Osteoblast (primary cell): Measurements from ENCODE around the gene SP4. TPM values are rescaled to one million over a fixed set of nuclear protein-coding genes. Genes with fewer than 3 reads are reported as not detected.

Source experiments
- DNase-seq: peaks from one replicate; pipeline ENCODE4 v3.0.0; 2011; ENCODE audit warnings: low spot score, mixed read lengths; ENCODE audit not compliant: insufficient read length; ENCODE audit errors: missing footprints
- H2AFZ ChIP-seq: 2 replicates; pipeline ENCODE4 v1.6.0; 2011; ENCODE audit warnings: mild to moderate bottlenecking, low read length
- H3K27ac ChIP-seq: 2 replicates; pipeline ENCODE4 v1.5.1; 2011; ENCODE audit warnings: mild to moderate bottlenecking, low read depth, low read length, moderate library complexity
- H3K27me3 ChIP-seq: 2 replicates; pipeline ENCODE4 v1.6.0; 2012; ENCODE audit warnings: mild to moderate bottlenecking, control low read depth, inconsistent platforms, low read length, moderate library complexity; ENCODE audit not compliant: insufficient read depth
- H3K36me3 ChIP-seq: 2 replicates; pipeline ENCODE4 v1.5.1; 2011; ENCODE audit warnings: mild to moderate bottlenecking, low read length, control low read depth, moderate library complexity; ENCODE audit not compliant: insufficient read depth
- H3K4me1 ChIP-seq: 2 replicates; pipeline ENCODE4 v1.5.1; 2011; ENCODE audit warnings: mild to moderate bottlenecking, low read length, control low read depth, moderate library complexity; ENCODE audit not compliant: insufficient read depth
- H3K4me2 ChIP-seq: 2 replicates; pipeline ENCODE4 v1.6.0; 2011; ENCODE audit warnings: mild to moderate bottlenecking, low read length; ENCODE audit not compliant: insufficient read depth
- H3K4me3 ChIP-seq: fragments of 200-600 bp; sonication (generic); 3 replicates; pipeline ENCODE4 v1.5.1; 2012; ENCODE audit warnings: mild to moderate bottlenecking, low read length, inconsistent platforms; ENCODE audit not compliant: insufficient read depth
- H3K79me2 ChIP-seq: 2 replicates; pipeline ENCODE4 v1.6.0; 2012; ENCODE audit warnings: mild to moderate bottlenecking, low read length, control low read depth, inconsistent platforms; ENCODE audit not compliant: insufficient read depth
- H3K9me3 ChIP-seq: 2 replicates; pipeline ENCODE4 v1.5.1; 2011; ENCODE audit warnings: low read depth, low read length, control low read depth
- H4K20me1 ChIP-seq: 2 replicates; pipeline ENCODE4 v1.6.0; 2012; ENCODE audit warnings: mild to moderate bottlenecking, low read length, control low read depth; ENCODE audit not compliant: insufficient read depth
- total RNA-seq: library from RNA; depleted of rRNA; stranded (reverse); fragments of >200 nt; gene quantifications from 2 replicates; pipeline ENCODE4 v1.2.3, GENCODE V29; 2012
- TF ChIP-seq, protein P1 (sequence below): IDR thresholded peaks from 2 replicates; pipeline ENCODE4 v1.5.1; 2011; ENCODE audit warnings: mild to moderate bottlenecking, low read depth, low read length, moderate library complexity; ENCODE audit errors: extremely low read depth

The SP4 gene
- total RNA-seq, 1 donor: 5.1 TPM

- TF ChIP-seq, protein P1, sequence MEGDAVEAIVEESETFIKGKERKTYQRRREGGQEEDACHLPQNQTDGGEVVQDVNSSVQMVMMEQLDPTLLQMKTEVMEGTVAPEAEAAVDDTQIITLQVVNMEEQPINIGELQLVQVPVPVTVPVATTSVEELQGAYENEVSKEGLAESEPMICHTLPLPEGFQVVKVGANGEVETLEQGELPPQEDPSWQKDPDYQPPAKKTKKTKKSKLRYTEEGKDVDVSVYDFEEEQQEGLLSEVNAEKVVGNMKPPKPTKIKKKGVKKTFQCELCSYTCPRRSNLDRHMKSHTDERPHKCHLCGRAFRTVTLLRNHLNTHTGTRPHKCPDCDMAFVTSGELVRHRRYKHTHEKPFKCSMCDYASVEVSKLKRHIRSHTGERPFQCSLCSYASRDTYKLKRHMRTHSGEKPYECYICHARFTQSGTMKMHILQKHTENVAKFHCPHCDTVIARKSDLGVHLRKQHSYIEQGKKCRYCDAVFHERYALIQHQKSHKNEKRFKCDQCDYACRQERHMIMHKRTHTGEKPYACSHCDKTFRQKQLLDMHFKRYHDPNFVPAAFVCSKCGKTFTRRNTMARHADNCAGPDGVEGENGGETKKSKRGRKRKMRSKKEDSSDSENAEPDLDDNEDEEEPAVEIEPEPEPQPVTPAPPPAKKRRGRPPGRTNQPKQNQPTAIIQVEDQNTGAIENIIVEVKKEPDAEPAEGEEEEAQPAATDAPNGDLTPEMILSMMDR: no peak
- no peaks in the 10 kb centered on the region for H3K27me3 ChIP-seq
- no peaks in the 10 kb centered on the region for H4K20me1 ChIP-seq
- H3K79me2 ChIP-seq: no peaks in the 10 kb centered on the region
- no peak for DNase-seq
- H3K4me2 ChIP-seq: no peak overlapping the region
- H2AFZ ChIP-seq: no peak overlapping the region
- H3K4me1 ChIP-seq: no peaks in the 10 kb centered on the region
- no peak overlapping the region for H3K4me3 ChIP-seq
- no peak overlapping the region for H3K27ac ChIP-seq
- H3K9me3 ChIP-seq: no peaks in the 10 kb centered on the region
- H3K36me3 ChIP-seq: no peaks in the 10 kb centered on the region
Observed at GRCh38 chr7:21508538-21508937, 80.7 kb downstream of the SP4 start.

GRCh38 chr7:21514062-21514461 is 86.2 kb downstream of the SP4 start:
- H3K4me1 ChIP-seq: no peaks in the 10 kb centered on the region
- no peaks in the 10 kb centered on the region for H3K27me3 ChIP-seq
- H3K36me3 ChIP-seq: no peaks in the 10 kb centered on the region
- H4K20me1 ChIP-seq: no peaks in the 10 kb centered on the region
- no peak overlapping the region for H3K4me3 ChIP-seq
- no peak overlapping the region for H3K27ac ChIP-seq
- TF ChIP-seq, protein P1: no peak
- peak; percentile 13 for DNase-seq
- H3K4me2 ChIP-seq: no peak overlapping the region
- no peak overlapping the region for H2AFZ ChIP-seq
- H3K79me2 ChIP-seq: no peaks in the 10 kb centered on the region
- no peaks in the 10 kb centered on the region for H3K9me3 ChIP-seq

DNA sequence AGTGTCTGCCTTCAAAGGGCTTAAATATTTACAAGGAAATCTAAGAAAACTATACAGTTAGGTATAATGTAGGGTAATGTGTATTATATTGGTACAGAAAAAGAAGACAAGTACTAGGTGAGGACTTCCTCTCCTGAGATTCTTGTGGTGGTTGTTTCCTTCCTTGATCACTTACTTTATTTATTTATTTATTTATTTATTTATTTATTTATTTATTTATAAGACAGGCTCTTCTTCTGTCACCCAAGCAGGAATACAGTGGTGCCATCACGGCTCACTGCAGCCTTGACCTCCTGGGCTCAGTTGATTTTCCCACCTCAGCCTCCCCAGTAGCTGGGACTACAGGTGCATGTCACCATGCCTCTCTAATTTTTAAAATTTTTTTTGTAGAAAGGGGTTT is 96.8 kb downstream of the SP4 start:
- Histone ChIP-seq H3K79me2 (no peaks in the 10 kb centered on the region), H3K9me3 (no peaks in the 10 kb centered on the region), H2AFZ (no peak overlapping the region), H3K27me3 (no peaks in the 10 kb centered on the region), H3K27ac (no peak overlapping the region), H4K20me1 (no peaks in the 10 kb centered on the region), H3K4me2 (no peak overlapping the region), H3K4me1 (no peaks in the 10 kb centered on the region), H3K4me3 (no peak overlapping the region), H3K36me3 (no peaks in the 10 kb centered on the region)
- DNase-seq: no peak
- TF ChIP-seq, protein P1: no peak

- Histone ChIP-seq H3K27ac (no peak overlapping the region), H3K4me2 (no peak overlapping the region), H3K27me3 (no peaks in the 10 kb centered on the region), H3K36me3 (no peaks in the 10 kb centered on the region), H2AFZ (no peak overlapping the region), H3K4me1 (no peaks in the 10 kb centered on the region), H3K9me3 (no peaks in the 10 kb centered on the region), H3K4me3 (no peak overlapping the region), H3K79me2 (no peaks in the 10 kb centered on the region), H4K20me1 (no peaks in the 10 kb centered on the region)
- no peak for DNase-seq
- TF ChIP-seq, protein P1: peak; percentile 36
Observed at GRCh38 chr7:21526007-21526406, 98.1 kb downstream of the SP4 start.
